Loucy (cell line): ENCODE data around the gene CTSW.

Experiments
- EZH2phosphoT487 ChIP-seq: fragments of 200-600 bp; IDR thresholded peaks from 2 replicates; pipeline ENCODE4 v1.6.1; 2018; ENCODE audit warnings: antibody characterized with exemption, mild to moderate bottlenecking, moderate library complexity, borderline replicate concordance
- TF ChIP-seq, protein P1 (sequence below): fragments of 200-600 bp; sonication (generic); conservative IDR thresholded peaks from 2 replicates; pipeline ENCODE4 v1.5.1; 2014; ENCODE audit warnings: mild to moderate bottlenecking, antibody characterized with exemption, low read length

DNA sequence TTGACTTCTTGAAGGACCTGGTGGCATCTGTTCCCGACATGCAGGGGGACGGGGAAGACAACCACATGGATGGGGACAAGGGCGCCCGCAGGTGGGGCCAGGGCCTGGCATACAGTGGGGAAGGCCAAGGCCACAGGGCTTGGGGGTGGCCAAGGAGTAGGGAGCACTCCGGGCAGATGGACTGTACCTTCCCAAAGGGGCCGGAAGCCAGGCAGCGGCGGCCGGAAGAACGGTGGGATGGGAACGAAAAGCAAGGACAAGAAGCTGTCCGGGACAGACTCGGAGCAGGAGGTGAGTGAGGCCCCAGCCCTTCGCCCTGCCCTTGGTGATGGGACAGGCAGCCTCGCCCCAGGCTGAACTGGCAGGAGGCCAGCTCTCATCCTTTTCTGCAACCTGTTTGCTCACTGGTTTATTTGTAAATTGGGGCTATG is 40.8 kb downstream of the CTSW start:
- TF ChIP-seq, protein P1, sequence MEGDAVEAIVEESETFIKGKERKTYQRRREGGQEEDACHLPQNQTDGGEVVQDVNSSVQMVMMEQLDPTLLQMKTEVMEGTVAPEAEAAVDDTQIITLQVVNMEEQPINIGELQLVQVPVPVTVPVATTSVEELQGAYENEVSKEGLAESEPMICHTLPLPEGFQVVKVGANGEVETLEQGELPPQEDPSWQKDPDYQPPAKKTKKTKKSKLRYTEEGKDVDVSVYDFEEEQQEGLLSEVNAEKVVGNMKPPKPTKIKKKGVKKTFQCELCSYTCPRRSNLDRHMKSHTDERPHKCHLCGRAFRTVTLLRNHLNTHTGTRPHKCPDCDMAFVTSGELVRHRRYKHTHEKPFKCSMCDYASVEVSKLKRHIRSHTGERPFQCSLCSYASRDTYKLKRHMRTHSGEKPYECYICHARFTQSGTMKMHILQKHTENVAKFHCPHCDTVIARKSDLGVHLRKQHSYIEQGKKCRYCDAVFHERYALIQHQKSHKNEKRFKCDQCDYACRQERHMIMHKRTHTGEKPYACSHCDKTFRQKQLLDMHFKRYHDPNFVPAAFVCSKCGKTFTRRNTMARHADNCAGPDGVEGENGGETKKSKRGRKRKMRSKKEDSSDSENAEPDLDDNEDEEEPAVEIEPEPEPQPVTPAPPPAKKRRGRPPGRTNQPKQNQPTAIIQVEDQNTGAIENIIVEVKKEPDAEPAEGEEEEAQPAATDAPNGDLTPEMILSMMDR = no peak
- TF ChIP-seq EZH2phosphoT487 = no peak
